ENCODE data around the gene RALGAPA2. TPM values are rescaled to one million over a fixed set of nuclear protein-coding genes. Genes with fewer than 3 reads are reported as not detected.
A peak's percentile ranks its signal among the peaks of the same experiment; 100 is the strongest.

RALGAPA2 gene
- total RNA-seq, 1 donor from 2014 or later, result 28.1 TPM

- no peak for DNase-seq (ENCODE audit: extremely low spot score, unreplicated experiment)
- H3K36me3 Mint-ChIP-seq, result peaks cover 4% of the 10 kb centered on the region
- H3K9me3 Mint-ChIP-seq, result no peaks in the 10 kb centered on the region
- TF ChIP-seq CTCF (conservative IDR thresholded peaks at IDR 0.05), result peak; percentile 95
- no peak overlapping the region for H3K4me3 Mint-ChIP-seq
- H3K27me3 Mint-ChIP-seq, result no peaks in the 10 kb centered on the region
- no peak overlapping the region for H3K27ac Mint-ChIP-seq
- no peaks in the 10 kb centered on the region for H3K4me1 Mint-ChIP-seq (ENCODE audit: unreplicated experiment)
These were observed 143.7 kb downstream of the RALGAPA2 start for GRCh38 chr20:20568604-20569205.

- H3K4me3 Mint-ChIP-seq, result no peak overlapping the region
- DNase-seq (ENCODE audit: extremely low spot score, unreplicated experiment), result no peak
- H3K9me3 Mint-ChIP-seq, result no peaks in the 10 kb centered on the region
- peaks cover 4% of the 10 kb centered on the region for H3K36me3 Mint-ChIP-seq
- no peak overlapping the region for H3K27ac Mint-ChIP-seq
- TF ChIP-seq CTCF (conservative IDR thresholded peaks at IDR 0.05), result no peak
- H3K4me1 Mint-ChIP-seq (ENCODE audit: unreplicated experiment), result no peaks in the 10 kb centered on the region
- no peaks in the 10 kb centered on the region for H3K27me3 Mint-ChIP-seq
These were observed 144.7 kb downstream of the RALGAPA2 start for GRCh38 chr20:20567712-20568111.

- Mint-ChIP-seq H3K9me3 (no peaks in the 10 kb centered on the region), H3K36me3 (peaks cover under 1% of the 10 kb centered on the region), H3K4me3 (no peak overlapping the region), H3K27ac (no peak overlapping the region), H3K4me1 (ENCODE audit: unreplicated experiment) (no peaks in the 10 kb centered on the region), H3K27me3 (no peaks in the 10 kb centered on the region)
- no peak for DNase-seq (ENCODE audit: extremely low spot score, unreplicated experiment)
- no peak for TF ChIP-seq CTCF (conservative IDR thresholded peaks at IDR 0.05)
These were observed 145.9 kb downstream of the RALGAPA2 start for GRCh38 chr20:20566516-20566915.

GRCh38 chr20:20564279-20564678, 148.2 kb downstream of the RALGAPA2 start:
- Mint-ChIP-seq H3K9me3 (no peaks in the 10 kb centered on the region), H3K4me3 (no peak overlapping the region), H3K36me3 (no peaks in the 10 kb centered on the region)

GRCh38 chr20:20562507-20562906, 149.9 kb downstream of the RALGAPA2 start:
- Mint-ChIP-seq H3K9me3 (no peaks in the 10 kb centered on the region), H3K4me1 (ENCODE audit: unreplicated experiment) (no peaks in the 10 kb centered on the region), H3K27ac (no peak overlapping the region), H3K27me3 (no peaks in the 10 kb centered on the region), H3K4me3 (no peak overlapping the region), H3K36me3 (no peaks in the 10 kb centered on the region)
- DNase-seq (ENCODE audit: extremely low spot score, unreplicated experiment), result no peak
- TF ChIP-seq CTCF (conservative IDR thresholded peaks at IDR 0.05), result no peak

More at GRCh38 chr20:20564279-20564678, 148.2 kb downstream of the RALGAPA2 start:
- Mint-ChIP-seq H3K4me1 (ENCODE audit: unreplicated experiment) (no peaks in the 10 kb centered on the region), H3K27ac (no peak overlapping the region), H3K27me3 (no peaks in the 10 kb centered on the region)
- TF ChIP-seq CTCF (conservative IDR thresholded peaks at IDR 0.05), result no peak
- no peak for DNase-seq (ENCODE audit: extremely low spot score, unreplicated experiment)

- TF ChIP-seq CTCF (conservative IDR thresholded peaks at IDR 0.05), result no peak
- no peak for DNase-seq (ENCODE audit: extremely low spot score, unreplicated experiment)
- H3K27ac Mint-ChIP-seq, result no peak overlapping the region
- no peaks in the 10 kb centered on the region for H3K27me3 Mint-ChIP-seq
- H3K4me1 Mint-ChIP-seq (ENCODE audit: unreplicated experiment), result no peaks in the 10 kb centered on the region
- no peak overlapping the region for H3K4me3 Mint-ChIP-seq
- H3K36me3 Mint-ChIP-seq, result no peaks in the 10 kb centered on the region
- H3K9me3 Mint-ChIP-seq, result no peaks in the 10 kb centered on the region
These were observed 150.6 kb downstream of the RALGAPA2 start for GRCh38 chr20:20561841-20562240.

All from type B pancreatic cell (in vitro differentiated cells).